Suprapubic skin (tissue), 4 donors: Measurements from ENCODE around the gene KDM4B.

Source experiments
- POLR2A ChIP-seq, 2 donors: fragments of 450-650 bp; IDR thresholded peaks; one replicate each; pipeline ENCODE4 v1.6.1; 2017; ENCODE audit warnings: antibody characterized with exemption in 2 of 2, mild to moderate bottlenecking in 2 of 2, moderate library complexity in 2 of 2
- POLR2AphosphoS5 ChIP-seq, 3 donors: sonication (generic); formaldehyde crosslinking; IDR thresholded peaks; one replicate each; pipeline ENCODE4 v1.6.1; 2017; ENCODE audit warnings: antibody characterized with exemption in 3 of 3
- TF ChIP-seq, protein P1 (sequence below), 2 donors: fragments of 200-600 bp in 1 of 2; fragments of 450-650 bp in 1 of 2; sonication (generic) in 1 of 2; IDR thresholded peaks; one replicate each; pipeline ENCODE4 v1.5.1; 2016 to 2019; ENCODE audit warnings: antibody characterized with exemption in 2 of 2, mild to moderate bottlenecking in 1 of 2, moderate library complexity in 1 of 2

DNA sequence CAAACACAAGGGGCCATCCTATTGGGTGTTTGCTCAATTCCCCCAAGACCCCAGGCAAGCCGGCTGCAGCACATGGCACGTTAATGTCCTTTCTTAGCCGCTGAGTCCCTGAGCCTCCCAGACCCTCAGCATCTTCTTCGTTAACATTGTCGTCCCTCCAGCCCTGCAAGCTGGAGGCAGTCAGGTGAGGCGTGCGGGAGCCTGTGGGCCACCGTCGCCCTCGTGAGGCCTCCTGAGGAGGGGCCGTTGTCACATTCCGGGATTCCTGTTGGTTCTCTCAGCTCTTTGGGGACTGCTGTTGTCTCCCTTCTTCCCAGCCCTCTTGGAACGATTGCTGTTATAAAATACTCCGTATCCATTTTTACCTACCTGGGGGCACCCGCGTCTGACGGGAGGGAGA is 140.6 kb downstream of the KDM4B start:
- TF ChIP-seq, protein P1, sequence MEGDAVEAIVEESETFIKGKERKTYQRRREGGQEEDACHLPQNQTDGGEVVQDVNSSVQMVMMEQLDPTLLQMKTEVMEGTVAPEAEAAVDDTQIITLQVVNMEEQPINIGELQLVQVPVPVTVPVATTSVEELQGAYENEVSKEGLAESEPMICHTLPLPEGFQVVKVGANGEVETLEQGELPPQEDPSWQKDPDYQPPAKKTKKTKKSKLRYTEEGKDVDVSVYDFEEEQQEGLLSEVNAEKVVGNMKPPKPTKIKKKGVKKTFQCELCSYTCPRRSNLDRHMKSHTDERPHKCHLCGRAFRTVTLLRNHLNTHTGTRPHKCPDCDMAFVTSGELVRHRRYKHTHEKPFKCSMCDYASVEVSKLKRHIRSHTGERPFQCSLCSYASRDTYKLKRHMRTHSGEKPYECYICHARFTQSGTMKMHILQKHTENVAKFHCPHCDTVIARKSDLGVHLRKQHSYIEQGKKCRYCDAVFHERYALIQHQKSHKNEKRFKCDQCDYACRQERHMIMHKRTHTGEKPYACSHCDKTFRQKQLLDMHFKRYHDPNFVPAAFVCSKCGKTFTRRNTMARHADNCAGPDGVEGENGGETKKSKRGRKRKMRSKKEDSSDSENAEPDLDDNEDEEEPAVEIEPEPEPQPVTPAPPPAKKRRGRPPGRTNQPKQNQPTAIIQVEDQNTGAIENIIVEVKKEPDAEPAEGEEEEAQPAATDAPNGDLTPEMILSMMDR (IDR thresholded peaks at IDR 0.05): no peak
- no peak for TF ChIP-seq POLR2A (IDR thresholded peaks at IDR 0.05)
- no peak for TF ChIP-seq POLR2AphosphoS5 (IDR thresholded peaks at IDR 0.05)
